Pancreas (tissue), 10 donors: ENCODE measurements around the gene RAD51B. TPM values are rescaled to one million over a fixed set of nuclear protein-coding genes. Genes with fewer than 3 reads are reported as not detected.
A peak's percentile ranks its signal among the peaks of the same experiment; 100 is the strongest.

Experiments used
- ATAC-seq, 4 donors: fragments of 200-7000 bp; cut with Tn5 transposase; one replicate each; pipeline versions ENCODE4 v1.8.0 to v1.9.1; 2020; ENCODE audit warnings: mild to moderate bottlenecking in 4 of 4, moderate library complexity in 4 of 4
- DNase-seq, 6 donors: peaks; one replicate each; pipeline ENCODE4 v3.0.0-alpha.2; 2020
- FAIRE-seq: peaks from 2 replicates; lab custom pipeline; 2012; peaks lifted over from hg19 to GRCh38; lab: Jason Lieb, UNC
- H3K27ac ChIP-seq, 4 donors: fragments of 200-600 bp; sonication (generic); 1 replicate in 3 of 4; 2 replicates in 1 of 4; pipeline versions ENCODE4 v1.5.0 to v1.8.0; 2020
- H3K27me3 ChIP-seq, 4 donors: fragments of 200-600 bp; one replicate each; pipeline ENCODE4 v1.8.0; 2021
- H3K36me3 ChIP-seq, 3 donors: fragments of 200-600 bp; sonication (generic) in 1 of 3; one replicate each; pipeline versions ENCODE4 v1.5.0 to v1.8.0; 2020 to 2021
- H3K4me1 ChIP-seq, 3 donors: fragments of 200-600 bp; one replicate each; pipeline ENCODE4 v1.8.0; 2021
- H3K4me3 ChIP-seq, 4 donors: fragments of 200-600 bp; sonication (generic) in 2 of 4; one replicate each; pipeline versions ENCODE4 v1.5.0 to v1.8.0; 2020 to 2021
- H3K9me3 ChIP-seq, 4 donors: fragments of 200-600 bp; one replicate each; pipeline ENCODE4 v1.8.0; 2021
- WGBS, 2 donors: extraction: QIAGEN DNeasy Blood & Tissue Kit; methylation state at CpG; one replicate each; pipeline ENCODE4 v1.1.7; 2013; 5-methylcytosine and 5-hydroxymethylcytosine counted together
- intact Hi-C, 3 donors: fragments of 100-400 bp; cut with DNase I; formaldehyde crosslinking; loops; one replicate each; pipeline versions ENCODE4 v1.11.1 to v1.14.2; 2022
- polyA plus RNA-seq, 2 donors: library from polyadenylated mRNA; stranded (reverse); fragments of 200-250 nt; gene quantifications; one replicate each; pipeline ENCODE4 v1.2.3, GENCODE V29; 2013
- total RNA-seq, 6 donors: library from RNA; stranded (reverse); fragmentation: NEBNext Ultra II Directional in 4 of 6; extraction: Animal tissue kit (Norgen Biotek cat#: 25700) in 4 of 6; gene quantifications; one replicate each; pipeline versions ENCODE4 v1.2.1 to v1.2.4, GENCODE V29; 2021 to 2023
- TF ChIP-seq, protein P1 (sequence below), 4 donors: fragments of 200-600 bp; sonication (generic) in 3 of 4; IDR thresholded peaks; one replicate each; pipeline versions ENCODE4 v1.5.0 to v1.8.0; 2021; ENCODE audit warnings: antibody characterized with exemption in 4 of 4
- donor health status: healthy with polysubstance abuse.
- donor health status: DM: no; HTN: no; CAD: no; lungs with moderate emphysema.
- donor health status: DM: no; HTN: no; CAD: no.
- donor health status: control.
- donor health status: control.
- donor health status: Bipolar disorder and iron deficiency.
- donor health status: DM: yes; HTN: yes; CAD: no.
- donor health status: DM: no; HTN: no; CAD: no.
- donor health status: DM: no; HTN: no; CAD: no.
- donor health status: DM: yes; HTN: yes; CAD: no.

RAD51B gene
- total and polyA plus RNA-seq, 8 donors: 1.1 to 17.3 (median 5.8) TPM

DNA sequence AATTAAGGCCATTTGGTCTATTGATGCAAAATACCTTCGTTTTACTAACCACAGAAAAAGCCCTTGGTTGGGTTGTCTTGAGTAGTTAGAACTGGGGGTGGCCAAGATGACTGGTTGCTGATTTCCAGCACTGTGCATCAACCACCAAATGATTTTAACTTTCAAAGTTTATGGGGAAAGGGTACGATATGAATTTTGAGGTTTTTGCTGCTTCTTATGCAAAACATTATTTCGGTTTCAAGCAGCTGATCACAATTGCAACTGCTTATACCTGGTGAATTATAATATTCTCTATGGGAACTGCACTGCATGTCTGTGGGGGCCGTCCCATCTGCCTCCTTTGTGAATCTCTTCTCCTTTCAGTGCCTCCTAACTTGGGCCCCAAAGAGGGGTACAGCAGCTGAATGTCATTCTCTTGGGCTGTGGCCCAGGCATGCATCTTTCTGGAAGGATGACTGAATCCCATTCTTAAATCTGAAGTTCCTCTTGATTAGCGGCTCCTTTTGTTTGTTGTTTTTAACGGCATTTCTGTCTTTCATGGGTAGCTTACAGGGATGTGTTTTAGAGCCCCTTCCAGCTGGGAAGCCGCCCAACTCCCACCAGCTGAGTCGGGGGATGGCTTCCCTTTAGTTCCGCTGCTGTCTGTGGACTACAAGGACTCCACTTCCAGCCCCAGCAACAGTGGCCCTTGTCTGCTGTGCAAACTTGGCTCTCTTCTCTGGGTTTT lies 493.5 kb downstream of the RAD51B start:
- H3K4me1 ChIP-seq: peaks cover 4 to 45% (median 29%) of the 10 kb centered on the region in 3 donors
- TF ChIP-seq, protein P1, sequence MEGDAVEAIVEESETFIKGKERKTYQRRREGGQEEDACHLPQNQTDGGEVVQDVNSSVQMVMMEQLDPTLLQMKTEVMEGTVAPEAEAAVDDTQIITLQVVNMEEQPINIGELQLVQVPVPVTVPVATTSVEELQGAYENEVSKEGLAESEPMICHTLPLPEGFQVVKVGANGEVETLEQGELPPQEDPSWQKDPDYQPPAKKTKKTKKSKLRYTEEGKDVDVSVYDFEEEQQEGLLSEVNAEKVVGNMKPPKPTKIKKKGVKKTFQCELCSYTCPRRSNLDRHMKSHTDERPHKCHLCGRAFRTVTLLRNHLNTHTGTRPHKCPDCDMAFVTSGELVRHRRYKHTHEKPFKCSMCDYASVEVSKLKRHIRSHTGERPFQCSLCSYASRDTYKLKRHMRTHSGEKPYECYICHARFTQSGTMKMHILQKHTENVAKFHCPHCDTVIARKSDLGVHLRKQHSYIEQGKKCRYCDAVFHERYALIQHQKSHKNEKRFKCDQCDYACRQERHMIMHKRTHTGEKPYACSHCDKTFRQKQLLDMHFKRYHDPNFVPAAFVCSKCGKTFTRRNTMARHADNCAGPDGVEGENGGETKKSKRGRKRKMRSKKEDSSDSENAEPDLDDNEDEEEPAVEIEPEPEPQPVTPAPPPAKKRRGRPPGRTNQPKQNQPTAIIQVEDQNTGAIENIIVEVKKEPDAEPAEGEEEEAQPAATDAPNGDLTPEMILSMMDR (IDR thresholded peaks at IDR 0.05): no peak
- H3K27me3 ChIP-seq: no peaks in the 10 kb centered on the region
- intact Hi-C loops: no loop called here
- no peaks in the 10 kb centered on the region for H3K9me3 ChIP-seq
- H3K36me3 ChIP-seq: no peaks in the 10 kb centered on the region
- 77 to 84% methylated on average over 9 of the region's 9 CpGs for WGBS, 2 donors
- peak in 1 of 4 donors; percentile 23 for ATAC-seq
- H3K4me3 ChIP-seq: no peak overlapping the region
- no peak for FAIRE-seq
- peak overlapping the region in 3 of 4 donors; percentile 6 to 28 (median 15) for H3K27ac ChIP-seq
- no peak for DNase-seq

DNA sequence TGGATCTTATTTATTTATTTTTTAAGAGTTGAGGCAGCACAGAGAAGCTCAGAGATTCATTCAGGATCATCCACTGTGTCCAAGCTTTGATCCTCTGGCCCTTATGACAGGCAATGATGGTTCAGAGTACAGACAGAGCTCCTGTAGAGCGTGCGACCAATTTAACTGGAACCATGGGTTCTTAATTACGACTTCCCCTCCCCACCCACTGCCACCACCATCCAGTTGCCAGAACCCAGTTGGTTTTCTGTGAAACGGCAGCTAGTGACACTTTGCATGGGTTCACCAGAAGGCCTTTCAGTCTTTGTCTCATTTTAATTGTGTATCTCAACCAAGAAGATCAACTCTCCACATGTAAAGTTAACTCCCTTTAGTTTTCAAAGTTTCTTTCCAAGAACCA lies 495.1 kb downstream of the RAD51B start:
- peaks cover 0 to 29% (median 13%) of the 10 kb centered on the region in 3 donors for H3K4me1 ChIP-seq
- ATAC-seq (no peak), DNase-seq (no peak), FAIRE-seq (no peak)
- no peaks in the 10 kb centered on the region for H3K36me3 ChIP-seq
- TF ChIP-seq, protein P1 (IDR thresholded peaks at IDR 0.05): no peak
- intact Hi-C loops: no loop called here
- H3K27ac ChIP-seq: no peak overlapping the region
- H3K9me3 ChIP-seq: no peaks in the 10 kb centered on the region
- H3K4me3 ChIP-seq: no peak overlapping the region
- H3K27me3 ChIP-seq: no peaks in the 10 kb centered on the region
- 80 to 97% methylated on average over 4 of the region's 4 CpGs for WGBS, 2 donors

- intact Hi-C loops: no loop called here
- FAIRE-seq (no peak), DNase-seq (no peak), ATAC-seq (no peak)
- peaks cover 0 to 25% (median 12%) of the 10 kb centered on the region in 3 donors for H3K4me1 ChIP-seq
- no peaks in the 10 kb centered on the region for H3K36me3 ChIP-seq
- no peak overlapping the region for H3K27ac ChIP-seq
- no peaks in the 10 kb centered on the region for H3K9me3 ChIP-seq
- H3K27me3 ChIP-seq: no peaks in the 10 kb centered on the region
- 87 to 95% methylated on average over 3 of the region's 3 CpGs for WGBS, 2 donors
- H3K4me3 ChIP-seq: no peak overlapping the region
- TF ChIP-seq, protein P1 (IDR thresholded peaks at IDR 0.05): no peak
Measured at GRCh38 chr14:68315081-68315480, 495.5 kb downstream of the RAD51B start.

- H3K27ac ChIP-seq: no peak overlapping the region
- H3K4me1 ChIP-seq: peaks cover 0 to 25% (median 12%) of the 10 kb centered on the region in 3 donors
- intact Hi-C loops: no loop called here
- TF ChIP-seq, protein P1 (IDR thresholded peaks at IDR 0.05): no peak
- FAIRE-seq (no peak), DNase-seq (no peak), ATAC-seq (no peak)
- no peaks in the 10 kb centered on the region for H3K9me3 ChIP-seq
- H3K36me3 ChIP-seq: no peaks in the 10 kb centered on the region
- no peaks in the 10 kb centered on the region for H3K27me3 ChIP-seq
- no peak overlapping the region for H3K4me3 ChIP-seq
- WGBS, 2 donors: 67 to 71% methylated on average over 7 of the region's 7 CpGs
Measured at GRCh38 chr14:68316078-68316868, 496.7 kb downstream of the RAD51B start.
